HG03045 (cell line): ENCODE data around the gene CREBL2.
"Not testable (repeated sequence)": the region's sequence is repeated elsewhere in the genome, so short reads cannot be mapped to it uniquely, and the experiment has no call there.

Experiments
- ATAC-seq: cut with Tn5 transposase; IDR thresholded peaks from one replicate; pipeline ENCODE4 v1.9.1; 2021; ENCODE audit warnings: mild to moderate bottlenecking, moderate library complexity; ENCODE audit not compliant: unreplicated experiment

The CREBL2 gene

GRCh38 chr12:12630850-12631249, 19.2 kb downstream of the CREBL2 start:
- ATAC-seq, result no peak

GRCh38 chr12:12635651-12636050, 24.0 kb downstream of the CREBL2 start:
- ATAC-seq, result no peak

GRCh38 chr12:12636641-12637040, 25.0 kb downstream of the CREBL2 start:
- no peak for ATAC-seq

- not testable (repeated sequence) for ATAC-seq
These were observed 28.3 kb downstream of the CREBL2 start for GRCh38 chr12:12639995-12640394.

- ATAC-seq, result no peak
These were observed 30.0 kb downstream of the CREBL2 start for GRCh38 chr12:12641650-12642049.

GRCh38 chr12:12642916-12643315, 31.2 kb downstream of the CREBL2 start:
- ATAC-seq, result no peak

GRCh38 chr12:12645485-12645884, 33.8 kb downstream of the CREBL2 start:
- ATAC-seq, result peak; percentile 58

- peak; percentile 67 for ATAC-seq
These were observed 34.3 kb downstream of the CREBL2 start for GRCh38 chr12:12645968-12646367.

GRCh38 chr12:12646483-12647072, 34.9 kb downstream of the CREBL2 start:
- no peak for ATAC-seq

GRCh38 chr12:12648284-12648683, 36.6 kb downstream of the CREBL2 start:
- ATAC-seq, result no peak

- no peak for ATAC-seq
These were observed 37.4 kb downstream of the CREBL2 start for GRCh38 chr12:12648951-12649650.

- no peak for ATAC-seq
These were observed 40.1 kb downstream of the CREBL2 start for GRCh38 chr12:12651752-12652151.

GRCh38 chr12:12652704-12653103, 41.0 kb downstream of the CREBL2 start:
- ATAC-seq, result not testable (repeated sequence)

- no peak for ATAC-seq
These were observed 42.2 kb downstream of the CREBL2 start for GRCh38 chr12:12653922-12654321.

GRCh38 chr12:12654691-12655460, 43.2 kb downstream of the CREBL2 start:
- ATAC-seq, result no peak

GRCh38 chr12:12660201-12660600, 48.5 kb downstream of the CREBL2 start:
- ATAC-seq, result no peak

GRCh38 chr12:12661086-12661856, 49.6 kb downstream of the CREBL2 start:
- no peak for ATAC-seq

GRCh38 chr12:12663644-12664294, 52.1 kb downstream of the CREBL2 start:
- no peak for ATAC-seq

- no peak for ATAC-seq
These were observed 53.5 kb downstream of the CREBL2 start for GRCh38 chr12:12665194-12665593.

- no peak for ATAC-seq
These were observed 56.3 kb downstream of the CREBL2 start for GRCh38 chr12:12668005-12668404.

GRCh38 chr12:12669020-12669419, 57.3 kb downstream of the CREBL2 start:
- no peak for ATAC-seq
